HEK293 (cell line): ENCODE measurements around the gene JHY.

Experiments used
- EGR2 ChIP-seq: fragments of 450-650 bp; formaldehyde crosslinking; IDR thresholded peaks from 2 replicates; pipeline ENCODE4 v1.5.1; 2016; ENCODE audit warnings: low read depth, missing biosample characterization, missing genetic modification characterization
- FEZF1 ChIP-seq: fragments of 450-650 bp; formaldehyde crosslinking; IDR thresholded peaks from 2 replicates; pipeline ENCODE4 v1.5.1; 2016; ENCODE audit warnings: missing biosample characterization, missing genetic modification characterization
- GLI4 ChIP-seq: fragments of 450-650 bp; formaldehyde crosslinking; IDR thresholded peaks from 2 replicates; pipeline ENCODE4 v1.5.1; 2016; ENCODE audit warnings: missing biosample characterization, missing genetic modification characterization
- GLIS2 ChIP-seq: fragments of 450-650 bp; formaldehyde crosslinking; IDR thresholded peaks from 2 replicates; pipeline ENCODE4 v1.5.1; 2016; ENCODE audit warnings: missing biosample characterization, missing genetic modification characterization
- MZF1 ChIP-seq: fragments of 450-650 bp; formaldehyde crosslinking; IDR thresholded peaks from 2 replicates; pipeline ENCODE4 v1.5.1; 2017; ENCODE audit warnings: missing biosample characterization, missing genetic modification characterization, borderline replicate concordance
- SCRT2 ChIP-seq: fragments of 450-650 bp; formaldehyde crosslinking; IDR thresholded peaks from 2 replicates; pipeline ENCODE4 v1.5.1; 2016; ENCODE audit warnings: missing biosample characterization, missing genetic modification characterization
- TRIM28 ChIP-seq: IDR thresholded peaks from 2 replicates; pipeline ENCODE4 v1.6.1; 2011; ENCODE audit warnings: low read length, control low read depth, borderline replicate concordance
- ZBTB26 ChIP-seq: fragments of 450-650 bp; formaldehyde crosslinking; optimal IDR thresholded peaks from 2 replicates; pipeline ENCODE3; 2016; ENCODE audit warnings: missing biosample characterization, mild to moderate bottlenecking, missing genetic modification characterization
- ZNF132 ChIP-seq: fragments of 450-650 bp; formaldehyde crosslinking; IDR thresholded peaks from 2 replicates; pipeline ENCODE4 v1.5.1; 2017; ENCODE audit warnings: missing biosample characterization, missing genetic modification characterization, borderline replicate concordance
- ZNF157 ChIP-seq: fragments of 450-650 bp; formaldehyde crosslinking; IDR thresholded peaks from 2 replicates; pipeline ENCODE4 v1.5.1; 2016; ENCODE audit warnings: missing biosample characterization, missing genetic modification characterization
- ZNF280C ChIP-seq: fragments of 450-650 bp; formaldehyde crosslinking; IDR thresholded peaks from 2 replicates; pipeline ENCODE4 v1.5.1; 2016; ENCODE audit warnings: missing biosample characterization, missing genetic modification characterization
- ZNF302 ChIP-seq: fragments of 450-650 bp; formaldehyde crosslinking; IDR thresholded peaks from 2 replicates; pipeline ENCODE4 v1.5.1; 2016; ENCODE audit warnings: missing biosample characterization, missing genetic modification characterization, low read depth
- ZNF335 ChIP-seq: fragments of 450-650 bp; formaldehyde crosslinking; conservative IDR thresholded peaks from 2 replicates; pipeline ENCODE4 v1.5.1; 2016; ENCODE audit warnings: missing biosample characterization, missing genetic modification characterization
- ZNF341 ChIP-seq: fragments of 450-650 bp; formaldehyde crosslinking; IDR thresholded peaks from 2 replicates; pipeline ENCODE4; 2016; ENCODE audit warnings: low read depth, missing biosample characterization, missing genetic modification characterization
- ZNF391 ChIP-seq: fragments of 450-650 bp; formaldehyde crosslinking; IDR thresholded peaks from 2 replicates; pipeline ENCODE4 v1.5.1; 2016; ENCODE audit warnings: low read depth, missing biosample characterization, missing genetic modification characterization, borderline replicate concordance
- ZNF501 ChIP-seq: fragments of 450-650 bp; formaldehyde crosslinking; IDR thresholded peaks from 2 replicates; pipeline ENCODE4 v1.5.1; 2016; ENCODE audit warnings: missing biosample characterization, missing genetic modification characterization
- ZNF561 ChIP-seq: fragments of 450-650 bp; IDR thresholded peaks from 2 replicates; pipeline ENCODE4 v1.5.1; 2018; ENCODE audit warnings: missing biosample characterization, missing genetic modification characterization, borderline replicate concordance
- ZNF623 ChIP-seq: fragments of 450-650 bp; formaldehyde crosslinking; IDR thresholded peaks from 2 replicates; pipeline ENCODE4 v1.5.1; 2016; ENCODE audit warnings: missing biosample characterization, missing genetic modification characterization
- ZNF629 ChIP-seq: fragments of 450-650 bp; formaldehyde crosslinking; IDR thresholded peaks from 2 replicates; pipeline ENCODE4 v1.5.1; 2017; ENCODE audit warnings: missing biosample characterization, missing genetic modification characterization
- ZNF677 ChIP-seq: fragments of 450-650 bp; IDR thresholded peaks from 2 replicates; pipeline ENCODE4 v1.5.0; 2018; ENCODE audit warnings: missing biosample characterization, mild to moderate bottlenecking, missing genetic modification characterization, moderate library complexity
- ZNF768 ChIP-seq: fragments of 450-650 bp; formaldehyde crosslinking; IDR thresholded peaks from 2 replicates; pipeline ENCODE4 v1.5.1; 2018; ENCODE audit warnings: missing biosample characterization, mild to moderate bottlenecking, missing genetic modification characterization
- ZNF791 ChIP-seq: fragments of 450-650 bp; formaldehyde crosslinking; IDR thresholded peaks from 2 replicates; pipeline ENCODE4 v1.5.1; 2016; ENCODE audit warnings: missing biosample characterization, missing genetic modification characterization
- ZNF843 ChIP-seq: fragments of 450-650 bp; formaldehyde crosslinking; IDR thresholded peaks from 2 replicates; pipeline ENCODE4 v1.5.1; 2016; ENCODE audit warnings: missing biosample characterization, missing genetic modification characterization
- ZSCAN16 ChIP-seq: fragments of 450-650 bp; formaldehyde crosslinking; IDR thresholded peaks from 2 replicates; pipeline ENCODE4 v1.5.1; 2016; ENCODE audit warnings: missing biosample characterization, missing genetic modification characterization
- ZSCAN30 ChIP-seq: fragments of 450-650 bp; IDR thresholded peaks from 2 replicates; pipeline ENCODE4 v1.5.1; 2018; ENCODE audit warnings: missing biosample characterization, mild to moderate bottlenecking, missing genetic modification characterization, moderate library complexity
- ZXDB ChIP-seq: fragments of 450-650 bp; formaldehyde crosslinking; IDR thresholded peaks from 2 replicates; pipeline ENCODE4 v1.5.1; 2016; ENCODE audit warnings: missing biosample characterization, missing genetic modification characterization
- TF ChIP-seq, protein P1 (sequence below): fragments of 450-650 bp; formaldehyde crosslinking; IDR thresholded peaks from 2 replicates; pipeline ENCODE4 v1.5.1; 2016; ENCODE audit warnings: missing biosample characterization, missing genetic modification characterization, low read depth
- TF ChIP-seq, protein P2 (sequence below): fragments of 450-650 bp; formaldehyde crosslinking; IDR thresholded peaks from 2 replicates; pipeline ENCODE4 v1.5.1; 2016; ENCODE audit warnings: missing biosample characterization, missing genetic modification characterization
- TF ChIP-seq, protein P3 (sequence below): fragments of 450-650 bp; formaldehyde crosslinking; IDR thresholded peaks from 2 replicates; pipeline ENCODE4 v1.5.1; 2017; ENCODE audit warnings: missing biosample characterization, missing genetic modification characterization

Gene JHY

GRCh38 chr11:122882857-122883645, 492 bp downstream of the JHY start (continued):
- TF ChIP-seq, protein P1, sequence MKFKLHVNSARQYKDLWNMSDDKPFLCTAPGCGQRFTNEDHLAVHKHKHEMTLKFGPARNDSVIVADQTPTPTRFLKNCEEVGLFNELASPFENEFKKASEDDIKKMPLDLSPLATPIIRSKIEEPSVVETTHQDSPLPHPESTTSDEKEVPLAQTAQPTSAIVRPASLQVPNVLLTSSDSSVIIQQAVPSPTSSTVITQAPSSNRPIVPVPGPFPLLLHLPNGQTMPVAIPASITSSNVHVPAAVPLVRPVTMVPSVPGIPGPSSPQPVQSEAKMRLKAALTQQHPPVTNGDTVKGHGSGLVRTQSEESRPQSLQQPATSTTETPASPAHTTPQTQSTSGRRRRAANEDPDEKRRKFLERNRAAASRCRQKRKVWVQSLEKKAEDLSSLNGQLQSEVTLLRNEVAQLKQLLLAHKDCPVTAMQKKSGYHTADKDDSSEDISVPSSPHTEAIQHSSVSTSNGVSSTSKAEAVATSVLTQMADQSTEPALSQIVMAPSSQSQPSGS (tag by site-specific recombination): no peak
- TF ChIP-seq ZSCAN16 (0 out of 2 replicates have a peak, but pooled peaks have one; percentile 16), ZNF335 (tag by site-specific recombination) (peak; percentile 78), MZF1 (tag by site-specific recombination) (no peak), ZNF561 (tag by site-specific recombination) (no peak), ZNF391 (tag by site-specific recombination) (no peak), ZNF132 (tag by site-specific recombination) (no peak), FEZF1 (tag by site-specific recombination) (no peak), ZNF843 (tag by site-specific recombination) (no peak), ZNF501 (tag by site-specific recombination) (no peak), ZNF677 (tag by site-specific recombination) (no peak), ZBTB26 (tag by site-specific recombination) (peak; percentile 68), EGR2 (tag by site-specific recombination) (no peak), GLIS2 (tag by site-specific recombination) (peak; percentile 65), ZNF629 (tag by site-specific recombination) (no peak), ZNF623 (tag by site-specific recombination) (no peak), ZNF791 (tag by site-specific recombination) (no peak), GLI4 (no peak), TRIM28 (0 out of 2 replicates have a peak, but pooled peaks have one; percentile 65), ZNF302 (tag by site-specific recombination) (no peak), ZNF280C (tag by site-specific recombination) (no peak), ZXDB (0 out of 2 replicates have a peak, but pooled peaks have one; percentile 13), SCRT2 (tag by site-specific recombination) (no peak), ZSCAN30 (tag by site-specific recombination) (no peak), ZNF157 (no peak), ZNF341 (tag by site-specific recombination) (peak; percentile 2; the same call in 1 of the 2 replicates), ZNF768 (no peak)
- TF ChIP-seq, protein P2, sequence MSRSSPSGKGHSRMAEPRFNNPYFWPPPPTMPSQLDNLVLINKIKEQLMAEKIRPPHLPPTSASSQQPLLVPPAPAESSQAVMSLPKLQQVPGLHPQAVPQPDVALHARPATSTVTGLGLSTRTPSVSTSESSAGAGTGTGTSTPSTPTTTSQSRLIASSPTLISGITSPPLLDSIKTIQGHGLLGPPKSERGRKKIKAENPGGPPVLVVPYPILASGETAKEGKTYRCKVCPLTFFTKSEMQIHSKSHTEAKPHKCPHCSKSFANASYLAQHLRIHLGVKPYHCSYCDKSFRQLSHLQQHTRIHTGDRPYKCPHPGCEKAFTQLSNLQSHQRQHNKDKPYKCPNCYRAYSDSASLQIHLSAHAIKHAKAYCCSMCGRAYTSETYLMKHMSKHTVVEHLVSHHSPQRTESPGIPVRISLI (tag by site-specific recombination): no peak
- TF ChIP-seq, protein P3, sequence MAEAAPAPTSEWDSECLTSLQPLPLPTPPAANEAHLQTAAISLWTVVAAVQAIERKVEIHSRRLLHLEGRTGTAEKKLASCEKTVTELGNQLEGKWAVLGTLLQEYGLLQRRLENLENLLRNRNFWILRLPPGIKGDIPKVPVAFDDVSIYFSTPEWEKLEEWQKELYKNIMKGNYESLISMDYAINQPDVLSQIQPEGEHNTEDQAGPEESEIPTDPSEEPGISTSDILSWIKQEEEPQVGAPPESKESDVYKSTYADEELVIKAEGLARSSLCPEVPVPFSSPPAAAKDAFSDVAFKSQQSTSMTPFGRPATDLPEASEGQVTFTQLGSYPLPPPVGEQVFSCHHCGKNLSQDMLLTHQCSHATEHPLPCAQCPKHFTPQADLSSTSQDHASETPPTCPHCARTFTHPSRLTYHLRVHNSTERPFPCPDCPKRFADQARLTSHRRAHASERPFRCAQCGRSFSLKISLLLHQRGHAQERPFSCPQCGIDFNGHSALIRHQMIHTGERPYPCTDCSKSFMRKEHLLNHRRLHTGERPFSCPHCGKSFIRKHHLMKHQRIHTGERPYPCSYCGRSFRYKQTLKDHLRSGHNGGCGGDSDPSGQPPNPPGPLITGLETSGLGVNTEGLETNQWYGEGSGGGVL (tag by site-specific recombination): peak; percentile 71
